COR-L47 (cell line): ENCODE data around the gene DEUP1.
A peak's percentile ranks its signal among the peaks of the same experiment; 100 is the strongest.

Experiments used
- DNase-seq: peaks from one replicate; lab custom pipeline; 2025; lab: John Stamatoyannopoulos, UW

The DEUP1 gene

GRCh38 chr11:93477684-93478234 is 147.2 kb downstream of the DEUP1 start:
- peak; percentile 7 for DNase-seq

GRCh38 chr11:93478841-93479240 is 148.3 kb downstream of the DEUP1 start:
- no peak for DNase-seq

- DNase-seq: no peak
These were observed 149.7 kb downstream of the DEUP1 start for GRCh38 chr11:93480256-93480655.

GRCh38 chr11:93480756-93481155 is 150.2 kb downstream of the DEUP1 start:
- no peak for DNase-seq

- DNase-seq: no peak
These were observed 150.7 kb downstream of the DEUP1 start for GRCh38 chr11:93481279-93481678.

- DNase-seq: no peak
These were observed 151.2 kb downstream of the DEUP1 start for GRCh38 chr11:93481696-93482095.

- DNase-seq: no peak
These were observed 152.0 kb downstream of the DEUP1 start for GRCh38 chr11:93482556-93482955.

- DNase-seq: no peak
These were observed 154.2 kb downstream of the DEUP1 start for GRCh38 chr11:93484716-93485115.

GRCh38 chr11:93485983-93486382 is 155.4 kb downstream of the DEUP1 start:
- DNase-seq: no peak

- DNase-seq: no peak
These were observed 156.5 kb downstream of the DEUP1 start for GRCh38 chr11:93487032-93487483.
